ENCODE data around the gene MACROD2.
A peak's percentile ranks its signal among the peaks of the same experiment; 100 is the strongest.

The MACROD2 gene

GRCh38 chr20:15336011-15336410, 1340.7 kb downstream of the MACROD2 start:
- DNase-seq = no peak
- no peaks in the 10 kb centered on the region for H3K4me1 ChIP-seq
- H3K4me3 ChIP-seq (ENCODE audit: low read depth, low read length) = no peak overlapping the region
- no peak for TF ChIP-seq CTCF (IDR thresholded peaks at IDR 0.05; ENCODE audit: low read depth, low read length)
- H3K36me3 ChIP-seq = no peaks in the 10 kb centered on the region
- H3K27me3 ChIP-seq = no peaks in the 10 kb centered on the region
- H3K9me3 ChIP-seq = no peaks in the 10 kb centered on the region

- Histone ChIP-seq H3K9me3 (no peaks in the 10 kb centered on the region), H3K4me3 (ENCODE audit: low read depth, low read length) (no peak overlapping the region), H3K36me3 (no peaks in the 10 kb centered on the region), H3K4me1 (no peaks in the 10 kb centered on the region), H3K27me3 (no peaks in the 10 kb centered on the region)
- no peak for DNase-seq
- TF ChIP-seq CTCF (IDR thresholded peaks at IDR 0.05; ENCODE audit: low read depth, low read length) = no peak
These were observed 1341.2 kb downstream of the MACROD2 start for GRCh38 chr20:15336536-15336935.

- Histone ChIP-seq H3K4me3 (ENCODE audit: low read depth, low read length) (no peak overlapping the region), H3K9me3 (no peaks in the 10 kb centered on the region), H3K36me3 (no peaks in the 10 kb centered on the region), H3K27me3 (no peaks in the 10 kb centered on the region), H3K4me1 (0 out of 2 replicates have a peak, but pooled peaks cover 2% of the 10 kb centered on the region)
- DNase-seq = no peak
- TF ChIP-seq CTCF (IDR thresholded peaks at IDR 0.05; ENCODE audit: low read depth, low read length) = no peak
These were observed 1343.9 kb downstream of the MACROD2 start for GRCh38 chr20:15339264-15339663.

GRCh38 chr20:15342991-15343523, 1347.7 kb downstream of the MACROD2 start:
- no peak for TF ChIP-seq CTCF (IDR thresholded peaks at IDR 0.05; ENCODE audit: low read depth, low read length)
- Histone ChIP-seq H3K27me3 (no peaks in the 10 kb centered on the region), H3K4me1 (0 out of 2 replicates have a peak, but pooled peaks cover 2% of the 10 kb centered on the region), H3K36me3 (no peaks in the 10 kb centered on the region), H3K4me3 (ENCODE audit: low read depth, low read length) (no peak overlapping the region), H3K9me3 (no peaks in the 10 kb centered on the region)
- no peak for DNase-seq

GRCh38 chr20:15345287-15345686, 1350.0 kb downstream of the MACROD2 start:
- 0 out of 2 replicates have a peak, but pooled peaks have one; percentile 21 for TF ChIP-seq CTCF (IDR thresholded peaks at IDR 0.05; ENCODE audit: low read depth, low read length)
- H3K27me3 ChIP-seq = no peaks in the 10 kb centered on the region
- no peak overlapping the region for H3K4me3 ChIP-seq (ENCODE audit: low read depth, low read length)
- no peaks in the 10 kb centered on the region for H3K36me3 ChIP-seq
- 0 out of 2 replicates have a peak, but pooled peaks cover 2% of the 10 kb centered on the region for H3K4me1 ChIP-seq
- DNase-seq = no peak
- H3K9me3 ChIP-seq = no peaks in the 10 kb centered on the region

GRCh38 chr20:15346657-15347280, 1351.5 kb downstream of the MACROD2 start:
- Histone ChIP-seq H3K27me3 (no peaks in the 10 kb centered on the region), H3K9me3 (no peaks in the 10 kb centered on the region), H3K36me3 (no peaks in the 10 kb centered on the region), H3K4me1 (0 out of 2 replicates have a peak, but pooled peaks cover 2% of the 10 kb centered on the region), H3K4me3 (ENCODE audit: low read depth, low read length) (no peak overlapping the region)
- DNase-seq = no peak
- no peak for TF ChIP-seq CTCF (IDR thresholded peaks at IDR 0.05; ENCODE audit: low read depth, low read length)
